ENCODE measurements around the gene GSKIP.

GRCh38 chr14:96349286-96350075, 13.8 kb upstream of the GSKIP start:
- TF ChIP-seq, protein P1, sequence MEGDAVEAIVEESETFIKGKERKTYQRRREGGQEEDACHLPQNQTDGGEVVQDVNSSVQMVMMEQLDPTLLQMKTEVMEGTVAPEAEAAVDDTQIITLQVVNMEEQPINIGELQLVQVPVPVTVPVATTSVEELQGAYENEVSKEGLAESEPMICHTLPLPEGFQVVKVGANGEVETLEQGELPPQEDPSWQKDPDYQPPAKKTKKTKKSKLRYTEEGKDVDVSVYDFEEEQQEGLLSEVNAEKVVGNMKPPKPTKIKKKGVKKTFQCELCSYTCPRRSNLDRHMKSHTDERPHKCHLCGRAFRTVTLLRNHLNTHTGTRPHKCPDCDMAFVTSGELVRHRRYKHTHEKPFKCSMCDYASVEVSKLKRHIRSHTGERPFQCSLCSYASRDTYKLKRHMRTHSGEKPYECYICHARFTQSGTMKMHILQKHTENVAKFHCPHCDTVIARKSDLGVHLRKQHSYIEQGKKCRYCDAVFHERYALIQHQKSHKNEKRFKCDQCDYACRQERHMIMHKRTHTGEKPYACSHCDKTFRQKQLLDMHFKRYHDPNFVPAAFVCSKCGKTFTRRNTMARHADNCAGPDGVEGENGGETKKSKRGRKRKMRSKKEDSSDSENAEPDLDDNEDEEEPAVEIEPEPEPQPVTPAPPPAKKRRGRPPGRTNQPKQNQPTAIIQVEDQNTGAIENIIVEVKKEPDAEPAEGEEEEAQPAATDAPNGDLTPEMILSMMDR (conservative IDR thresholded peaks at IDR 0.05; ENCODE audit: low read depth, low read length) = no peak
- no peak for TF ChIP-seq EZH2phosphoT487 (IDR thresholded peaks at IDR 0.05; ENCODE audit: borderline replicate concordance, low read length)
- no peak for TF ChIP-seq EZH2 (IDR thresholded peaks at IDR 0.05; ENCODE audit: low read length, unreplicated experiment)
